GM18517 (cell line): ENCODE data around the gene SLC36A1.
A peak's percentile ranks its signal among the peaks of the same experiment; 100 is the strongest.
"Not testable (repeated sequence)": the region's sequence is repeated elsewhere in the genome, so short reads cannot be mapped to it uniquely, and the experiment has no call there.

Source experiments
- ATAC-seq: cut with Tn5 transposase; IDR thresholded peaks from one replicate; pipeline ENCODE4 v1.9.1; 2021; ENCODE audit warnings: mild to moderate bottlenecking, moderate library complexity; ENCODE audit not compliant: unreplicated experiment

Gene SLC36A1

DNA sequence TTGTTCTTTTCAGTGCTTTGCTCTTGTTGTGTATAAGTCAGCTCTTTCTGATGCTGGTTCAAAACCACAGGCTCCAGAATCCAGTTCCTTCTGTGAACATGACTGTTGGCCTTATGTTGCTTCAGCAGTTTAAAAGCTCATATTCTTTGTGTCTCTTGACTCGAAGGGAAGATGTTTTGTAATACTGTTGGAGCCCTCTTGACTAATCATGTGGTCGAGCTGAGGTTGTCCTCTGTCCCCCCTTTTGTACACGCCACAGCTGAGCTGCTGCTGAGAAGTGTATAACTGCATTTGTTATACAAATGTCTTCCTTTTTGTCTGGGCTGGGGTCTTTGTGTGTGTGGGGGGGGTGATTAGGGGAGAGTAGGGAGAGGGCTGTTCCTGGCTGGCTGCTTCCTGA is 35.8 kb downstream of the SLC36A1 start:
- ATAC-seq = no peak

DNA sequence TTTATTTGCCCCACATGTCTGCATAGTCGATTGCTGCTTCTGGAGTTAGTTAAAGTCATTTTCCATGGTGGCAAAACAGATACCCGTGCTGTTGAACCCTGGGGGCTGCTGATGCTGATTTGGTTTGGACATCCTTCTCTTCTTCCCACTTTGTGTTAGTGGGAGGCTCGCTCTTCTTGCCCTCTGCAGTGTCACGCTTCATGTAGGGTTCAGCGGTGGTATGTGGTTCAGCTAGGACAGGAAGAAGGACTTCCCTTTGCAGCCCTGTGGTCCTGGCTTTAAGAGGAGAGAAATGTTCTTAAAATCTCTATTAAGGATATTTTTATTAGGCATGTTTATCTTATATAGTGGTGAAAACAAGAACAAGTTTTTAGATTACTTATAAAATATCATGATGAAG is 36.2 kb downstream of the SLC36A1 start:
- ATAC-seq = no peak

DNA sequence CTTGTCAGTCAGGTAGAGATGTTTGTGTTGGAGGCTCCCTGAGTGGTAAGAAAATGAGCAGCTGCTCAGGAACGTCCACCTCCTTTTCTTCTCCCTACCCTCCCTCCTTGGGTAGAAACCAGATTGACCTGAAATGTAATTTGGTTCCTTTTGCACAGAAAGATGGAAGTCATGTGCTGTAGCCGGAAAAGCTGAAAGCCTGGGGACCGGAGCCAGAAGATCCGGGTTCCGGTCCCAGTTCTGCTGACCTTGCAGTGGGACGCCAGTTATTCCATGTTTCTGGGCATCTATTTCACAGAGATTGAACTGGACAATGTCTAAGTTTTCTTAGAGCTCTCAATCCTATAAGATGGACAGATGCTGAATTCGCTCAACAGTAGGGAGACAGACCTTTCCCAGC is 40.1 kb downstream of the SLC36A1 start:
- ATAC-seq = no peak

DNA sequence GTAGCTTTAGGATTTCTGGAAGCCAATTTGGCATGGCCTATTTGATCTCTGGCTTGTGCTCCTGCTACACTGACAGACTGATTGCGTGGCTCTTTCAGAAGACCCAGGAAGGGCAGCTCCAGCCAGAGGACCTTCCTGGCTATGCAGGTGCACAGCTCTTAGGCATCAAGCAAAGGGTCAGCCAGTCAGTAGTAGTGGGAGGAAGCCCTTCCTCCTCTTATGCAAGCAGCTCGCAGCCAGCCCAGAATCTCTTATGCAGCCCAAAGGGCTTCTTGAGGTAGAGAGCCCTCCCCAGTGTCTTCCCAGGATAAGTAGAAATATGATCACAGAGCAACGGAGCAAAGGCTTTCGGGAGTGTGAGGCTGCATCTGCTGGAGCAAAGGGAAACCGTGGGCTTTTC is 43.2 kb downstream of the SLC36A1 start:
- ATAC-seq = no peak

DNA sequence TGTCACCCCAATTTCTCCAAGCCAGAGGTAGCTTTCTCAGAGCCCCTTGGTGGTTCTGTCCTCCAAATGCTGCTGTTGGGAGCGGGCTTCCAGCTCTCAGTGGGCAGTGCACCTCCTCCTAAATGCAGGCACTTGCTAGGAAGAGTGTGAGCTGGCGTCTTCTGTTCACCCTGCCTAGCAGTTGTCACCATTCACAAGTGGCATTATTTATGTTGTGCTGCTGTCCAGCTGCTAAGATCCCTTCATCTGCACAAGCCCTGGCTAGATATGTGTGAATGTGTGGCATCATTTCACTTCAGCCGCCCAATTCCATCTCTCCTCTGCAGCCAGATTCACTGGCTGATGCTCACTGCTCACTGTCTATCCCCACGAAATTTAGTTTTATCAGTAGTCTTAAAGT is 43.7 kb downstream of the SLC36A1 start:
- no peak for ATAC-seq

DNA sequence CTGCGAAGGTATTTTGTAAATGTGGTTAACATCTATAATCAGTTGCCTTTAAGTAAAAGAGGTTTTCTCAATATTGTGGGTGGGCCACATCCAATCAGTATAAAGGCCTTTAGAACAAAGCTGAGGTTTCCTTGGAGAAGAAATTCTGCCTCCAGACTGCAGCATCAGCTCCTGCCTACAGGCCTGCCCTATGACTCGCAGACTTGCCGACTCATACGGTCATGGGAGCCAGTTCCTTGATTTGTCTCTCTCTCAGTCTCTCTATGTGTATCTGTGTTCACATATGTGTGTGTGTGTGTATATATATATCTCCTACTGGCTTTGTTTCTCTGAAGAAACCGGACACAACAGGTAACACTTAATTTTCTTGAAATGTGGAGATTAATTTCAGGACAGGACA is 45.3 kb downstream of the SLC36A1 start:
- no peak for ATAC-seq

DNA sequence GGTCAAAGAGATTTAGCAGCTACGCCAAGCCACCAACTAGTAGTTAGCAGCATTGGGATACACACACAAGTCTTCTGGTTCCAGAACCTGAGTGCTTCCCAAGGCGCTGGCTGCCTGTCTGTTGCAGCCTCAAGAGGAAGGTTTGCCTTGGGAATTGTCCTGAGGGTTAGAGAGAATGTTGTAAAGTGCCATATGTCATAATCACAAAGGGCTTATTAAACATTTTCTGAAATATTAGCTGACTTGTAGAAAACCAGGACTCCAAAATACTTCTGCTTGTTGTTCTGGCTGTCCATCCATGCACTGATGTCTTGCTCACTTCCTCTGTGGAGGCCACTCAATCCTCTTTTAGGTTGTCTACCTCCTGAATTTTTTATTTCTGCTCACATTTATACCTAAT is 46.3 kb downstream of the SLC36A1 start:
- ATAC-seq = no peak

DNA sequence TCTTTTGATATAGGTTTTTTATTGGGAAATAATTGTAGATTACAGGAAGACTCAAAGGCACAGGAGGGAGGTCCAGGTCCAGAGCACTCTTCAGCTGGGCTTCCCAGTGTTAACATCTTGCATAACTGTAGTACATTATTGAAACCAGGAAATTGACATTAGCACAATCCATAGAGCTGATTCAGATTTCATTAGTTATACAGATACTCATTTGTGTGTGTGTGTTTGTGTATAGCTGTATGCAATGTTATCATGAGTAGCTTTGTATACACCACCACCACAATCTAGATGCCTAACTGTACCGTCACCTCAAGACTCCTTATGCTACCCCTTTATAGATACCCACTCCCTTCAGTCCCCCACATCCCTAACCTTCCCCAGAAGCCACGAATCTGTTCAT is 47.9 kb downstream of the SLC36A1 start:
- ATAC-seq = no peak

DNA sequence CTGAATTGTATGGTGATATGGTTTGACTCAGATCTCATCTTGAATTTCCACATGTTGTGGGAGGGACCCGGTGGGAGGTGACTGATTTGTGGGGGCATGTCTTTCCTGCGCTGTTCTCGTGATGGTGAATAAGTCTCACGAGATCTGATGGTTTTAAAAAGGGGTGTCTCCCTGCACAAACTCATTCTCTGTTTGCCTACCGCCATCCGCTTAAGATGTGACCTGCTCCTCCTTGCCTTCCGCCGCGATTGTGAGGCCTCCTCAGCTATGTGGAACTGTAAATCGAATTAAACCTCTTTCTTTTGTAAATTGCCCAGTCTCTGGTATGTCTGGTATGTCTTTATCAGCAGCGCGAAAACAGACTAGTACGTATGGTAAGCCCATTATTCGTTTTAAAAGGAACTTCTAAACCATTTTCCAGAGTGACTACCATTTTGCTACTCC is 48.7 kb downstream of the SLC36A1 start:
- ATAC-seq = no peak

DNA sequence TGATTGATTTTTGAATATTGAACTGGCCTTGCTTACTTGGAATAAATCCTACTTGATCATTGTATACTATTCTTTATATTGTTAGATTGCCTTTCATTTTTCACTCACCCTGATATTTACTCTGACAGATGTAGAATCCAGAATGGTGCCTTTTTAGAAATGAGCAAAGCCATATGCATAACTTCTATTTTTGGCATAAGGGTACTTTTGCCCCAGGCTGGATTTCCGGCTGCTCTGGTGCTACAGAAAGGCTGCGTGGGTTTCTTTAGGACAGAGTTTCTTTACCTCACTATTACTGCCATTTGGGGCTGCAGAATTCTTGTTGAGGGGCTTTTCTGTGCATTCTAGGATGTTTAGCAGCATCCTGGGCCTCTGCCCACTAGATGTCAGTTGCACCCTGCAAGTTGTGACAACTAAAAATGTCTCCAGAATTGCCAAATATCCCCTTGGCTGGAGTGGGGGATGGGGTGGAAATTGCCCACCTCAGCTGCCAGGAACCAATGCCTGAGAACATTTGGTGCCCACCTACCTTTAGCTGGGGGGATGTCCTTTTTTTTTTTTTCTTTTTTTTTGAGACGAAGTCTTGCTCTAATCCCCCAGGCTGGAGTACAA is 50.1 kb downstream of the SLC36A1 start:
- no peak for ATAC-seq

DNA sequence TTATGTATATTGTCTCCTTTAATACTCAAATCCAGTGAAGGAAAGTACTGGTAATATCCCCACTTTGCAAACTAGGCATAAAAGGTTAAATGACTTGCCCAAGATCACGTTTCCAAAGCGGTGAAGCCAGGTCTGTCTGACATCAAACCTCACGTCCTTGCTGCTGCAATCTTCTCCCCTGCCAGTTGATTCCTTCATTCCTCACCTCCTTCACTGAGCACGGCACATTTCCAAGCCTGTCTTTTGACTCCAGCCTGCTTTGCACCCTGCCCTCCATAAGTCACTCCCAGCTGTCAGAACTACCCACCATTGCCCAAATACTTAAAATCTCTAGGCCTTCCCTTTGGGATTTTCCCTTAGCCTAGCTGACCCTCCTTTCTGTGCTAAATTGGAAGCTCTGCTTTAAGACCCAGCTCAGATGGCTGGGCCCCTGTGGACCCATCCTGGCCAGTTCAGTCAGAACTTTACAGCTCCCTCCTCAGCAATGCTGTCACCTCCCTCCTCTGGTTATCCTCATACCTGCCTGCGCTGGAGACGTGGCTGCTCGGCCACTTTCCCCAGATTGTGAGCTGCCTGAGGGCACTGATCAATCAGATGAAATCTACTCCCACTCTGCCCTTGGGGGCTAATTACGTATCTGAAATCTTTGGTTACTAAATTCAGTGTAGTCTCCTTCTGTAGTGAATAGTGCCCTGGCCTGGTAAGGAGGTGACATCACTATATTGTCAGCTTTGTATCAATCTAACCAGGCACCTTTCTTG is 51.2 kb downstream of the SLC36A1 start:
- no peak for ATAC-seq

DNA sequence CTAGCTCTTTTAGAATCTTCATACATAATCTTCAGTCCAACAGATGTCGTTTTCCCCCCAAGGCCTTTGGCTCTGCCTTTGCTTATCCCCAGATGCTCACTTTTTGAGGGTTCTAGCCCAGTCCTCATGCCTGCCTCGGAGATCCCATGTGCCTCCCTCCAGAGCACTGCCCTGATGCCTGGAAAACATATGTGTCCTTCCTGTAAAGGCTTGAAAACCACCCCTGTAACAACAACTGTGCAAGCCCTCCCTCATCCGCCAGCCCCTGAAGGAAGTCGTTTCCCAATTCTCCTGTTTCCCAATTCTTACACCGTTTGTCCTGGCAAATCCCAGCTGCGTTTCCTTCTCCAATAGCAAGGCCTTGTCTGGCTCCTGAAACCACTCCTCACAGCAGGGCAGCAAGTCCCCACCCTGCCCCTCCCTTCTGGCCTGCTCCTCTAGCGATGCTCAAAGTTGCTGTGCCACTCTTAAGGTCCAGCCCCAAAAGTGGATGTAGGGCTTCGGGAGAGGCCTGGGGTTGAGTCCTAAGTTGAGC is 52.2 kb downstream of the SLC36A1 start:
- ATAC-seq = no peak

DNA sequence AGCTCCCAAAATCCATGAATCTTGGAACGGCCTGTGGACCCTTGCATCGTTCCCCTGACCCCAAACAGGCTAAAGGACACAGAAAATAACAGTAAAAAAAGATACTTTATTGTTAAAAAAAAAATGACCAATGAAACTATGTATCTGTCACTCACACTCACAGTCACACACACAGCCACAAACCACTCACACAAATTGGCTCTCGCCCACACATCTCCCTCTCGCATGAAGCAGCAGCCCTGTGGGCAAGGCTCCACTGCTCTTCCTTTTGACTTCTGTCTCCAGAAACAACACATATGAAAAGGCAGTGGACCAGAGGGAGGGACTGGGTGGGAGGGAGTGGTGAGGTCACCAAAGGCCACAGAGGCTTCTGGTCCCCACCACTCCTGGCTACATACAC is 56.6 kb downstream of the SLC36A1 start:
- no peak for ATAC-seq

DNA sequence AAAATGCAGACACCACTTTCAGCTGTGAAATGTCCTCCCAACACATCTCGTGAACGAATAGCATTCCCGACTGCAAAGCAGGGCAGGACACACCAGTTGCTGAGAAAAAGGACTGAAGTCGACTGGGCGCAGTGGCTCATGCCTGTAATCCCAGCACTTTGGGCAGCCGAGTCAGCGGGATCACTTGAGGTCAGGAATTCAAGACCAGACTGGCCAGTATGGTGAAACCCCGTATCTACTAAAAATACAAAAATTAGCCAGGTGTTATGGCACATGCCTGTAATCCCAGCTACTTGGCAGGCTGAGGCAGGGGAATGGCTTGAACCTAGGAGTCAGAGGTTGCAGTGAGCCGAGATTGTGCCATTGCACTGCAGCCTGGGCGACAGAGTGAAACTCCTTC is 60.9 kb downstream of the SLC36A1 start:
- not testable (repeated sequence) for ATAC-seq

DNA sequence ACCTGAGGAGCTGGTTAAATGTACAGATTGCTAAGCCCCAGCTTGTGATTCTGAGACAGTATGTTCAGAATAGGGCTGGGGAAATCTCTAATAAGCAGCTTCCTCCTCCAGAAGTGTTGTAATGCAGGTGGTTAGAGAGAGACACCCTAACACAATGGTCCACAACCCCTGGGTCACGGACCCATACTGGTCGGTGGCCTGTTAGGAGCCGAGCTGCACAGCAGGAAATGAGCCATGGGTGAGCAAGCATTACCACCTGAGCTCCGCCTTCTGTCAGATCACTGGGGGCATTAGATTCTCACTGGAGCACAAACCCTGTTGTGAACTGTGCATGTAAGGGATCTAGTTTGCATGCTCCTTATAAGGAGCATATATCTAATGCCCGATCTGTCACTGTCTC is 61.8 kb downstream of the SLC36A1 start:
- ATAC-seq = no peak

DNA sequence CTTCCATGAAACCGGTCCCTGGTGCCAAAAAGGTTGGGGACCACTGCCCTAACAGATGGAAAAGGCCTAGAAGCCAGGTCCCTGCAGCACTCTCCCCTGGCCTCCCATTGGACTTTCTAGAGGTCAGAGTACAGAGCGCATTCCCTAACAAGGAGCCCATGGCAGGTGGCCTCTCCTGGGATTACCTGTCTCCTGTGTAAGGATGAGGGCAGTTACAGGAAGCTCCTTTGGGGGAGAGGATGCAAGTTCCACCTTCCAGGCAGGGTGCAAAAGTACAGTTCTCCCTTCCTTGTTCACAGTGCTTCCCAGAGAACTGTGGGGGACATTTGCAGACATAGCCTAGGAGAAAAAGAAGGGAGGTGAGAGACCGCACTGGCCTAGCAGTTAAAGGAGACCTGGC is 62.4 kb downstream of the SLC36A1 start:
- no peak for ATAC-seq

DNA sequence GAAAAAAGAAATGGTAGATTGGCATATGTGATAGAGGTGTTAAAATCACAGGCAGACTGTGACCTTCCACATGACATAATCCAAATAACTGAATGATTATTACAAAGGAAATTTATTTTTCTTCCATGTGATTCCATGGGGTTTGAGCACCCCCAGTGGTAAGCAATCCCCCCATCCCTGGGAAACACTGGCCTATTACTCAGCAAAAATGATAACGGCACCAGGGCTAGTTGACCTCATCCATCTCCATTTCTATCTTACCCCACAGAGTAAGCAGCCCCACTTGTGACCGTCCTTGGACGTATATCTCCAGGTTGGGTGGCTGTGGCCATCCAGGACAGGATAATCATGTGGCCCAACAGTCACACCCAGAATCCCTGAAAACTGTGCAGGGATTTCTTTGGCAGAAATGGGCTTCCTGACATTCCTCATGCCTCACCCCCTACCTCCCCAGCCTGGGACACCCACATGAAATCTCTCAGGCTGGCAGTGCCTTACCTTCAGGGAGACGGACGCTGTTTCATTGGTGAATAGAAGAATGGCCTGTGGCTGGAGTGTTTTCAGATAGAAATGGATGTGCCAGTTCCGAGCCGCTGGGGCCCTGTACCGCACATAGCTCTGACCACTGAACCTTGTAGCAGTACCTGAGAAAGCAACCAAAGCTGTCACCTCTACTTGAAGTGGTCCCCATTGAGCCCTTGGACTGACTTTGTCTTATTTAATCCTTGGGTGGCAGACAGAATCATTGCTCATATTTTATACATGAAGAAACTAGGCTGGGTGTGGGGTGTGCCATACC is 69.9 kb downstream of the SLC36A1 start:
- ATAC-seq = no peak

DNA sequence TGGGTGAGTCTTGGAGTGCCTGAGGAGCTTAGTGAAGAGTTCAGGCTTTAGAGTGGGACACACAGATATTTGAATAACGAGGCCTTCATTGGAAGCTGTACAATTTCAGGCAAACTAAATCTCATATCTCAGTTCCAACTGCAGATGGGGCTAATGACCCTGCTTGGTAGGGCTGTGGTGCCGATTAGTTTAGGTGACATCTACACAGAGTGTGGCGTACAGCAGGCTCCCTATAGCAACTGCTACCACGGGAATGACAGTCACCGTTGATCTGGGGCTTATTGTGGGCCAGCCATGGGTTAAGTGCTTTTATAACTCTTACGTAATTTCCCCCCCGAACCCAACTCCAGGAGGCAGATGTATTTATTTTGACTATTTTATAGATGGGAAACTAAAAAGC is 72.9 kb downstream of the SLC36A1 start:
- ATAC-seq = no peak

DNA sequence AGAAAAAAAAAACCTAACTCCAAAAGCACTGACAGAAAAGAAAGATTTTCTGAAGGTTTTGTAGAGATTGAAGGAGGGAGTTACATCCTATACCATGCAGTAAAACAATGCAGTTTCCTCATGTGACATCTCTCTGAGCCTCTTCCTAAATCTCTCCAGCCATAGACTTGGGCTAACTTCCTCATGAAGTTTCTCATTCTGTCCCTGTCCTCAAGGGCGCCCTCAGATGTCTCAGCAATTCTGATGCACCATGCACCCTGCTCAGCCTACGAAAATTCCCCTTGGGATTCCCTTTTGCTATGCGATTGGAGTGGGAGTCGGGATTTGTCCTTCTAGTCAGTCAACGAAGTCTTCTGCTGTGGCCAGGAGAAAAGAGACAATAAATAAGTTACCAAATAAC is 74.8 kb downstream of the SLC36A1 start:
- ATAC-seq = no peak

DNA sequence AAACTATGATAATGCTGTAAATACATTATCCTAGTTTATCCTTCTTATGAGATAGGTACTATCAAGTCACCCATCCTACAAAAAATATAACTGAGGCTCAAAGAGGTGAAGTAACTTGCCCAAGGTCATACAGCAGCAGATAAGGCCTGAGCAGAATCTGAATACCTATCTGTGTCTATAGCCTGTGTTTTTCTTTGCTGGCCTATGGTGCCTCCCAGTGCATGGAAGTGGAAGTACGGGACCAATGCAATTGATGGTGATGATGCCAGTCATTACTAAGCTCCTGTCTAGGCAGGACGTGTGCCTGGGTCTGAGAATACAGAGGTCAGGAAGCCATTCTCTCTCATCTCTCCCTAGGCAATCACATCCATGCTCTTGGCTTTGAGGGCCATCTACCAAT is 75.9 kb downstream of the SLC36A1 start:
- peak; percentile 83 for ATAC-seq

DNA sequence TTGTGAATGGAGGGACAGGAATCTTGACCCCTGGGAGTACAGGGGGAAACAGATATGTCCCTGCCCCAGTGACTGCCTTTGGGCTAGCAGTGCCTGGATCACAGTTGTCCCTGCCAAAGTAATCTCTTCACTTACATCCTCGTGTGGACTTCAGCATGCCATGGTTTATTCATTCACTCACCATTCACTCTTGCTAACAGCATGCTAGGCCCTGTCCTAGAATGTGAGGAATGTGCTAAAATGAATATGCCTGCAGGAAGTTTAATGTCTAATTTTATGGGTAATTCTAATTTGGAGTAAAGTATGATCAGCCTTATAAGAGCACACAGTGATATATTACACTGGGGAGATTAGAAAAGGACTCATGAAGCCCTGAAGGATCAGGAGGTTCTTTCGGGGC is 80.8 kb downstream of the SLC36A1 start:
- ATAC-seq = no peak

DNA sequence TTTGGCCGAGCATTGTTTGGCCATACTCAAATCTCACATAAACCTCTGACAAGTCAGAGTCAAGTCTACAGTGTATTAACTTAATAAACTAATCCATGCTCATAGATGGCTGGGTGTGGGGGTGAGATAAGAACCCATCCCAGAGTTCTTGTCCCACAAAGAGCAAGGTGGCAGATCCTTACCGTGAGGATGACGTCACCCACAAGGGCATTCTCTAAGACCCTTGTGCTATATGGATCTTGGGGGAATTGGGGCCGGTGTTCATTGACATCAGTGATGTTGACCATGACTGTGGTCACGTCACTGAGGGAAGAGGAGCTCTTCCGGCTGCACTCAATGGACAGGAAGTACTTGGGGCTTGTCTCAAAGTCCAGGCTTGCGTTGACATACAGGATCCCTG is 81.6 kb downstream of the SLC36A1 start:
- no peak for ATAC-seq
